ENCODE data around the gene BNC2. TPM values are rescaled to one million over a fixed set of nuclear protein-coding genes. Genes with fewer than 3 reads are reported as not detected.

BNC2 gene
- total RNA-seq, 4 donors from 2014 or later, result 20.5 to 55.4 (median 26.2) TPM

DNA sequence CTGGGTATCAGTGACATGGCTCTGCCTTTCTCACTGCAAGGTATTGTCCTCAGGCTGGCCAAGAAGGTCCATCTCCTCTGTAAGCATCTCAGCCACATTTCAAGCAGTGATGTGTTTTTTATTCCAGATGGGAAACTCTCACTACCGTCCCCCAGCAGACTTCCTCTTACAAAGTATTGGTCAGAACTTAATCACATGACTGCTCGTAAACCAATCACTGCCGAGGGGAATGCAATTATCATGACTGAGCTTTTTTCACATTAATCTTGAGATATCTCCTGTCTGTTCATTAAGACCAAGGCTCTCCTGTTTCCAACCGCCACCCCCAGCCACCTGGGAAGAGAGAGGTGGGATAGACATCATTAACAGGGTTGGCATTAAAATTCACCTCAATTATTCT is 76.4 kb downstream of the BNC2 start:
- no peak for DNase-seq
- intact Hi-C loops (cut with DNase I; ENCODE audit: low total_unique reads), result no loop called here
- WGBS, 2 donors (ENCODE audit: low coverage in 1 of 2), result 91 to 100% methylated on average over 4 of the region's 4 CpGs
- H3K27ac ChIP-seq, result peak overlapping the region in 1 of 4 donors; percentile 55
- H3K9me3 ChIP-seq, result no peaks in the 10 kb centered on the region
- H3K4me3 ChIP-seq, result no peak overlapping the region
- TF ChIP-seq POLR2A (IDR thresholded peaks at IDR 0.05) (no peak), EP300 (IDR thresholded peaks at IDR 0.05; ENCODE audit: low read depth) (no peak), POLR2AphosphoS5 (IDR thresholded peaks at IDR 0.05) (no peak)
- TF ChIP-seq, protein P1, sequence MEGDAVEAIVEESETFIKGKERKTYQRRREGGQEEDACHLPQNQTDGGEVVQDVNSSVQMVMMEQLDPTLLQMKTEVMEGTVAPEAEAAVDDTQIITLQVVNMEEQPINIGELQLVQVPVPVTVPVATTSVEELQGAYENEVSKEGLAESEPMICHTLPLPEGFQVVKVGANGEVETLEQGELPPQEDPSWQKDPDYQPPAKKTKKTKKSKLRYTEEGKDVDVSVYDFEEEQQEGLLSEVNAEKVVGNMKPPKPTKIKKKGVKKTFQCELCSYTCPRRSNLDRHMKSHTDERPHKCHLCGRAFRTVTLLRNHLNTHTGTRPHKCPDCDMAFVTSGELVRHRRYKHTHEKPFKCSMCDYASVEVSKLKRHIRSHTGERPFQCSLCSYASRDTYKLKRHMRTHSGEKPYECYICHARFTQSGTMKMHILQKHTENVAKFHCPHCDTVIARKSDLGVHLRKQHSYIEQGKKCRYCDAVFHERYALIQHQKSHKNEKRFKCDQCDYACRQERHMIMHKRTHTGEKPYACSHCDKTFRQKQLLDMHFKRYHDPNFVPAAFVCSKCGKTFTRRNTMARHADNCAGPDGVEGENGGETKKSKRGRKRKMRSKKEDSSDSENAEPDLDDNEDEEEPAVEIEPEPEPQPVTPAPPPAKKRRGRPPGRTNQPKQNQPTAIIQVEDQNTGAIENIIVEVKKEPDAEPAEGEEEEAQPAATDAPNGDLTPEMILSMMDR (IDR thresholded peaks at IDR 0.05), result no peak
- H3K4me1 ChIP-seq, result peaks cover 0 to 11% (median 2%) of the 10 kb centered on the region in 4 donors
- in situ Hi-C loops (cut with MboI; ENCODE audit: low pct_ligation_motif_present in 1 of 4, low pct_unique_long_range_greater_than_20kb in 1 of 4, low sequenced_read_pairs in 3 of 4), result no loop called here
- no peaks in the 10 kb centered on the region for H3K27me3 ChIP-seq
- no peaks in the 10 kb centered on the region for H3K36me3 ChIP-seq

DNA sequence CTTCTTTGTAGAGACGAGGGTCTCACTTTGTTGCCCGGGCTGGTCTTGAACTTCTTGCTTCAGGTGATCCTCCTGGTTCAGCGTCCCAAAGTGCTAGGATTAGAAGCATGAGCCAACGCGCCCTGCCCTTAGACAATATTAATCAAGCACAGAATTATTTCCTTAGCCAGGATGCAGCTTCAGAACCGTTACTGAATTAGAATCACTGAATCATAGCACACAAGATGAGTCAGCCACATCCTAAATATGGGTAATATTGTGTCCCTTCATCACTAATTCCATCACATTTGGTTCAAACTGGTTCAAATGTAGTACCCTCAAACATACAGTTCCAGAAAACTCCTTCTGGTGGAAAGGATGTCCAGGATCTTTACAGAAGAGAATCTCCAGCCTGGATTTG is 82.7 kb downstream of the BNC2 start:
- intact Hi-C loops (cut with DNase I; ENCODE audit: low total_unique reads), result no loop called here

DNA sequence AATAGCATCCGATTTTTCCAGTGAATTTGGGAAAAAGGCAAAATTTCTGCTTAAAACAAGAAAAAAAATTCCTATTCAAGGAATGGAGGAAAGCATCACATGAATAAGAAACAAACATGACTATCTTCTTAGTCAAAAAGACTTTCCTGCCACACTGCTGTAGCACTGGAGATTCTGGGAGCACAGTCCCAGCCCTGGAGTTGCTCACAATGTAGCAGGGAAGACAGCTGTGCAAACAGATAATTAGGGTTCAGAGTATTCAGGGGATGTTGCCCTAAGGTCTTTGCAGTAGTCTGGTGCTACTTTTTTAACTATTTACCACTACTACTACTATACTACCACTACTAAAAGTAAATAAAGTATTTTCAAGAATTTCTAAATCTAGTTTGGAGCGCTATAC is 86.5 kb downstream of the BNC2 start:
- peaks cover 0 to 4% (median 0%) of the 10 kb centered on the region in 4 donors for H3K4me1 ChIP-seq
- H3K36me3 ChIP-seq, result no peaks in the 10 kb centered on the region
- 87 to 88% methylated on average over 2 of the region's 2 CpGs for WGBS, 2 donors (ENCODE audit: low coverage in 1 of 2)
- no peak overlapping the region for H3K27ac ChIP-seq
- no peak for TF ChIP-seq EP300 (IDR thresholded peaks at IDR 0.05; ENCODE audit: low read depth)
- no peak for TF ChIP-seq POLR2A (IDR thresholded peaks at IDR 0.05)
- no peak for TF ChIP-seq POLR2AphosphoS5 (IDR thresholded peaks at IDR 0.05)
- no peaks in the 10 kb centered on the region for H3K27me3 ChIP-seq
- H3K9me3 ChIP-seq, result no peaks in the 10 kb centered on the region
- no peak for DNase-seq
- intact Hi-C loops (cut with DNase I; ENCODE audit: low total_unique reads) (no loop called here), in situ Hi-C loops (cut with MboI; ENCODE audit: low pct_ligation_motif_present in 1 of 4, low pct_unique_long_range_greater_than_20kb in 1 of 4, low sequenced_read_pairs in 3 of 4) (no loop called here)
- no peak overlapping the region for H3K4me3 ChIP-seq

More for the DNA sequence above, 82.7 kb downstream of the BNC2 start:
- no peak for DNase-seq
- Histone ChIP-seq H3K9me3 (no peaks in the 10 kb centered on the region), H3K4me3 (no peak overlapping the region), H3K36me3 (no peaks in the 10 kb centered on the region), H3K4me1 (peaks cover 0 to 4% (median 0%) of the 10 kb centered on the region in 4 donors), H3K27ac (no peak overlapping the region), H3K27me3 (no peaks in the 10 kb centered on the region)
- 78% methylated on average over 6 of the region's 6 CpGs; no CpG with 5 or more reads in 1 of the 2 donors for WGBS, 2 donors (ENCODE audit: low coverage in 1 of 2)
- TF ChIP-seq POLR2AphosphoS5 (IDR thresholded peaks at IDR 0.05) (no peak), POLR2A (IDR thresholded peaks at IDR 0.05) (no peak), EP300 (IDR thresholded peaks at IDR 0.05; ENCODE audit: low read depth) (no peak)
- TF ChIP-seq, protein P1 (IDR thresholded peaks at IDR 0.05), result no peak
- in situ Hi-C loops (cut with MboI; ENCODE audit: low pct_ligation_motif_present in 1 of 4, low pct_unique_long_range_greater_than_20kb in 1 of 4, low sequenced_read_pairs in 3 of 4), result no loop called here

DNA sequence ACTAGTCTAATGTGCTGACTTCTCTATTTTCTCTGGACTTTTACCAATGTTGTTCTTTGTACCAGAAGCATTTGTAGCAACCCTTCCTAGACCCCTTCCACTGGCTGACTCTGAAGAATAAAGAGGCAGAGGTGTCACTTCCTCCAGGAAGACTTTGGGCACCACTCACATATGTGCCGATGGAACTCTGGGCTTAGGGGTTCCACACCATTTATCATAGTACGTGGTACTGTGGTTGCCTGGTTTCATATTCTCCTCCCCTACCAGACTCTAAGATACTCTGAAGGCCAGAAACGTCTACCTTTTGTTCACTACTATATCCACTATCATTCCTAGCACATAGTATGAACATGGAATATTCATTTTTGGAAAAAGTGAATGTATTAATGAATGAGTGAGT is 88.0 kb downstream of the BNC2 start:
- 45 to 56% methylated on average over 3 of the region's 3 CpGs for WGBS, 2 donors (ENCODE audit: low coverage in 1 of 2)
- Histone ChIP-seq H3K27ac (no peak overlapping the region), H3K4me3 (no peak overlapping the region), H3K4me1 (peaks cover 0 to 4% (median 0%) of the 10 kb centered on the region in 4 donors), H3K9me3 (no peaks in the 10 kb centered on the region), H3K27me3 (no peaks in the 10 kb centered on the region), H3K36me3 (no peaks in the 10 kb centered on the region)
- TF ChIP-seq, protein P1 (IDR thresholded peaks at IDR 0.05), result no peak
- no peak for TF ChIP-seq POLR2A (IDR thresholded peaks at IDR 0.05)
- no peak for TF ChIP-seq EP300 (IDR thresholded peaks at IDR 0.05; ENCODE audit: low read depth)
- no peak for TF ChIP-seq POLR2AphosphoS5 (IDR thresholded peaks at IDR 0.05)
- no peak for DNase-seq
- intact Hi-C loops (cut with DNase I; ENCODE audit: low total_unique reads) (no loop called here), in situ Hi-C loops (cut with MboI; ENCODE audit: low pct_ligation_motif_present in 1 of 4, low pct_unique_long_range_greater_than_20kb in 1 of 4, low sequenced_read_pairs in 3 of 4) (no loop called here)

DNA sequence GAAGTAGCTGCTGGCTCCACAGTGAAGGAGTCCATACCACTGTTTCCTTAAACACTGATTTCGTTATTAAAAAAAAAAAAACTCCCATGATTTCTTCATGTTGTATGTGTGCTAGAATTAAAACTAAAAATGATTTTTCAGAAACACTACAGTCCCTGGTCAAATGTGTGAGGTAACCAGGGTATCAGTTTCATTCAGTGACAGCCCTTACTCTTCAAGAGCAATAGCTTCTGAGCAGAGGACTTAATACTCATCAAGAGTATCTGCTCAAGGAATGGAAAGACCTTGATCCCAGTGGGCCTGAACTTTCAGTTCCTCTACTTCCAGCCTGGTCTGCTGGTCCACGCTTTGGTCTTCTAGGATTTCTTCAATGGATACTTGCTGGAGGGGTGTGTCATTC is 95.1 kb downstream of the BNC2 start:
- Histone ChIP-seq H3K27ac (no peak overlapping the region), H3K36me3 (no peaks in the 10 kb centered on the region), H3K27me3 (no peaks in the 10 kb centered on the region), H3K4me3 (no peak overlapping the region), H3K9me3 (no peaks in the 10 kb centered on the region), H3K4me1 (no peaks in the 10 kb centered on the region)
- intact Hi-C loops (cut with DNase I; ENCODE audit: low total_unique reads) (no loop called here), in situ Hi-C loops (cut with MboI; ENCODE audit: low pct_ligation_motif_present in 1 of 4, low pct_unique_long_range_greater_than_20kb in 1 of 4, low sequenced_read_pairs in 3 of 4) (no loop called here)
- TF ChIP-seq POLR2AphosphoS5 (IDR thresholded peaks at IDR 0.05), result no peak
- TF ChIP-seq EP300 (IDR thresholded peaks at IDR 0.05; ENCODE audit: low read depth), result no peak
- TF ChIP-seq, protein P1 (IDR thresholded peaks at IDR 0.05), result no peak
- TF ChIP-seq POLR2A (IDR thresholded peaks at IDR 0.05), result no peak
- DNase-seq, result no peak
- WGBS, 2 donors (ENCODE audit: low coverage in 1 of 2), result 74 to 80% methylated on average over 2 of the region's 2 CpGs
